ENCODE results near the gene SH3GL3.

- TF ChIP-seq CTCF (conservative IDR thresholded peaks at IDR 0.05; ENCODE audit: low read depth, low read length) (peak; percentile 51), POLR2A (IDR thresholded peaks at IDR 0.05; ENCODE audit: low read depth, low read length) (no peak), NFE2L2 (IDR thresholded peaks at IDR 0.05; ENCODE audit: low read depth, low read length) (no peak), CEBPB (IDR thresholded peaks at IDR 0.05; ENCODE audit: low read depth, low read length) (no peak), MAZ (IDR thresholded peaks at IDR 0.05; ENCODE audit: borderline replicate concordance, low read depth, low read length) (no peak), ELK1 (IDR thresholded peaks at IDR 0.05; ENCODE audit: borderline replicate concordance, low read depth, low read length) (no peak), MAFK (IDR thresholded peaks at IDR 0.05; ENCODE audit: low read depth, low read length) (no peak), MXI1 (IDR thresholded peaks at IDR 0.05; ENCODE audit: borderline replicate concordance, low read depth, low read length) (no peak), CHD1 (IDR thresholded peaks at IDR 0.05; ENCODE audit: low read depth, low read length) (no peak), RFX5 (IDR thresholded peaks at IDR 0.05; ENCODE audit: low read depth, low read length) (no peak), USF2 (IDR thresholded peaks at IDR 0.05; ENCODE audit: low read depth, low read length) (no peak), RCOR1 (IDR thresholded peaks at IDR 0.05; ENCODE audit: insufficient replicate concordance, low read length) (no peak)
Observed at GRCh38 chr15:83571820-83572707, 124.9 kb downstream of the SH3GL3 start.
